ENCODE data around the gene CAPG.
"Not testable (repeated sequence)": the region's sequence is repeated elsewhere in the genome, so short reads cannot be mapped to it uniquely, and the experiment has no call there.

The CAPG gene, protein sequence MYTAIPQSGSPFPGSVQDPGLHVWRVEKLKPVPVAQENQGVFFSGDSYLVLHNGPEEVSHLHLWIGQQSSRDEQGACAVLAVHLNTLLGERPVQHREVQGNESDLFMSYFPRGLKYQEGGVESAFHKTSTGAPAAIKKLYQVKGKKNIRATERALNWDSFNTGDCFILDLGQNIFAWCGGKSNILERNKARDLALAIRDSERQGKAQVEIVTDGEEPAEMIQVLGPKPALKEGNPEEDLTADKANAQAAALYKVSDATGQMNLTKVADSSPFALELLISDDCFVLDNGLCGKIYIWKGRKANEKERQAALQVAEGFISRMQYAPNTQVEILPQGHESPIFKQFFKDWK

DNA sequence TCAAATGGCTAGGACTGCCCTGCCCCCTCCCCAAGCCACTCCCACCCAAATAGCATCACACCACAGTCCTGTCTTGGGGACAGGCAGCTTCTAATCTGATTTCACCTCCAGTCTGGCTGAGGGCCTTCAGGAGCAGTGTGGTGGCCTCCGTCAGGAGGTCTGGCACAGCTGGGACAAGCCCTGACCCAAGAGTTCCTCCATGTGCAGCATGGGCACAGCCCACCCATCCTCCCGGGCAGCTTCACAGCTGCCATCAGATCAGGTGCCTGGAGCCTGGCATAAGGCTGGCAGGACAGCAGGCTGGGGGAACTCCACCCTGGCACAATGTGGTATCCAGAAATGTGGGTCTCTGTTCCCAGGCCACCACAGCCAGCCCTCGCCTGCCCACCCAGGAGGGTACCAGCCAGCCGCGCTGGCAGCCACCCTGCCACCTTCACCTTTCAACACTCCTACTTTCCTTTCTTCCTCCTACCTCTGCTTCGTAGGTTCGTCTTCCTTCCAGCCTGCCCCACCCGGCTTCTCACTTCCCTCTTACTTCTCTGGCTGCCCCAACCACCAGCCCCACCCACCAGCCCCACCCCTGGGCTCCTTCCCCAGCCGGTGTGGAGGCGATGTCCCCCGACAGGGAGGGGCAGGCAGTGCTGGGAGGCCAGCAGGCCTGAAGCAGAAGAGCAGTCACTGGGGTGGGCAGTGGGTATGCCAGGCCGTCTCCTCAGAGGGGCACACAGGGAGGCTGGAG is at the start of gene CAPG:
Gene CAPG, minus strand, starts transcription at position 522 of the 739 bp plus-strand sequence. CDS start 8,221 bp downstream, outside the sequence.
- peak; percentile 92 for DNase-seq

DNA sequence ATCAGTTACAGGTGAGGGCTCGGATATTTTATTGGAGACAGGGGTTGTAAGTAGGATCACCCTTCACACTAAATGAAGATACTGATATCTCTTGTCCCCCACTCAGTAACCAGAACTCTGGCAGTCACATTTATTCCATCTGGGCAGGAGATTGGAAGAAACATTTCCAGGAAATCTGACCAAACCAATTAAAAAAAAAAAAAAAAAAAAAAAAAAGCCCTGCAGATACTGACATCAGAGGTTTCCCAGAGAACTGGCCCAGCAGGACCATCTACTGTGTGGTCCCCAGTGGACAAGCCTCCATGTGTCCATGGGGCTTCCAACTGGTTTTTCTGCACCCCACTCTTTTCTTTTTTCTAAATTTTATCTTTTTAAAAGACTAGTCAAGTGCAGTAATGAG is 49.6 kb upstream of the CAPG start:
- no peak for DNase-seq

DNA sequence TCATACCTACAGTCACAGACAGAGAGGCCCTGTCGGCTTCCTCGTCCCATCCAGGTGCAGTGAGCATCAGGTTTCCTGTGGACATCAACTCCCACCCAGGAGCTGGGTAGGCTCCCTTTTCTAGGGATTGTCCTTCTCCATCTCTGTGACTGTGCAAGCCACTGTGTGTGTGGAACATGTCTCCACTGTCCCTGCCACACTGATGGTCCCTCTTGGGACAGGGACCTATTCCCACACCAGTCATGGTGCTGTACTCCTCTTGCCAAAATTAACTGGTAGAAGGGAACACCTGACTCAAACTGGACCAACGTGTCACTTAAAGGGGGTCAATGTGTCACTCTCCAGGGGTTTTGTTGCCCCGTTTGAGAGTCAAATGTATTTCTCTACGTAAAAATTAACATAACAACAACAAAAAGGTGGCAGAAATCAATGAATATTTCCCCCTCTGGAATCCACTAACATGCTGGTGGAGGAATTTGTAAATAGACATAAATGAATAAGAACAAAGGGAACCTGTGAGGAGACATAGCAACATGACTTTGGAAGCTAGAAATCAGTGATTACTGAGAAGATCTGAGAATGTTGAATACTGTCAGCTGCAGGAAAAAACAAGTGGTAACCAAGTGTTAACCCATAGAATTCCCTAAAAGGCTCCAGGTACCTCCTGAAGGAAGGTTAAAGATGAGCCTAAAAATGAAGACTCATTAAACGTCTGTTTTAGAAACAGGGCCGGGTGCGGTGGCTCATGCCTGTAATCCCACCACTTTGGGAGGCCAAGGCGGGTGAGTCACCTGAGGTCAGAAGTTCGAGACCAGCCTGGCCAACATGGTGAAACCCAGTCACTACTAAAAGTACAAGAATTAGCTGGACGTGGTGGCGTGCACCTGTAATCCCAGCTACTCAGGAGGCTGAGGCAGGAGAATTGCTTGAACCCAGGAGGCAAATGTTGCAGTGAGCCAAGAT is 48.7 kb upstream of the CAPG start:
- no peak for DNase-seq

DNA sequence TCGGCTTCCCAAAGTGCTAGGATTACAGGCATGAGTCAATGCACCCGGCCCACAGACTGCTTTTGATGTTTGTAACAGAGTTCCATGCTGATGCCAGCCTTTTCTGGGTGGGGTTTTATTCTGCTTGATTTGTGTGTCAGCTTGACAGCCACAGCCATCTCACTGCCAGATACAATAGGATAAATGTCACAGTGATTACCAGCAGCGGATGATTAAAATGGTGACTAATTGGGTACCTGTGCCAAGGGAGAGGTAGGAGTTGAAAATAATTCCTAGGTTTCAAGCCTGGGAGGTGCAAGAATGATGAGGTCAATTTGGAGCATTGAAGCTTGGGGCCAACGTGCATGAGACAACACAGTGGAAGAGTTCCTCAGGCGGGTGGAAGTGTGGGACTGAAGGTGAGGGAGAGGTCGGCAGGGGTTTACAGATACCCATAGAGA is 47.7 kb upstream of the CAPG start:
- no peak for DNase-seq

DNA sequence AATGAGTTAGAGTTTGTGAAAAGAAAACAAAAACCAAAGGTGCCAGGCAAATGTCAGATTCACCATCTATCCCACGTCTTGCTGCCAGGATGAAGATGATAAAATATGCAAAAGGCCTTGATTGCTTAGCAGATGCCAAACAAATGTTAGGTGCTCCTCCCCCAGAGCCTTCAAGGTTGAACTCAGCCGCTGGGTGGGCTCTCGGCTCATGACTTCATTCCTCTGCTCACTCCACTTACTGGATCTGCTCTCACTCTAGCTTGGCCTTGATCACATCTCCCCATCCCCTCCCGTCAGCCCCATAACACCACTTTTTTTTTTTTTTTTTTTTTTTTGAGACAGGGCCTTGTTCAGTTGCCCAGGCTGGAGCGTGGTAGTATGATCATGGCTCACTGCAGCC is 46.9 kb upstream of the CAPG start:
- no peak for DNase-seq

DNA sequence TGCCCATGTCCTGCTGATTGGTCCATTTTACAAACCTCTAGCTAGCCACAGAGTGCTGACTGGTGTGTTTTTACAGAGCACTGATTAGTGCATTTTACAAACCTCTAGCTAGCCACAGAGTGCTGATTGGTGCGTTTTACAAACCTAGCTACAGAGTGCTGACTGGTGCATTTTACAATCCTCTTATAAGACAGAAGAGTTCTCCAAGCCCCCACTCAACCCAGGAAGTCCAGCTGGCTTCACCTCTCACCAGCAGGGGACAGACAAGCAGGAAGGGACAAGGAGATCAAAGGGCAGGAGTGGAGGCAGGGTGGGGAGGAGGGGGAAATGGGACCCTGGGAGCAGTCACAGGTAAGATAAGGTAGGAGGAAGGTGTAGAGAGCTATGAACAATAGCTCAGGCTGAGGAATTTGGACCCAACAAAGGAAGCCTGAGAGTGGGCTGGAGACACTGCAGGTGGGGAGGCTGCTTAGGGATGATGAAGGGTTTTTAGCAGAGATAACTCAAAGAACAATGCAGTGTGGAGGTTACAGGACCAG is 45.5 kb upstream of the CAPG start:
- no peak for DNase-seq

DNA sequence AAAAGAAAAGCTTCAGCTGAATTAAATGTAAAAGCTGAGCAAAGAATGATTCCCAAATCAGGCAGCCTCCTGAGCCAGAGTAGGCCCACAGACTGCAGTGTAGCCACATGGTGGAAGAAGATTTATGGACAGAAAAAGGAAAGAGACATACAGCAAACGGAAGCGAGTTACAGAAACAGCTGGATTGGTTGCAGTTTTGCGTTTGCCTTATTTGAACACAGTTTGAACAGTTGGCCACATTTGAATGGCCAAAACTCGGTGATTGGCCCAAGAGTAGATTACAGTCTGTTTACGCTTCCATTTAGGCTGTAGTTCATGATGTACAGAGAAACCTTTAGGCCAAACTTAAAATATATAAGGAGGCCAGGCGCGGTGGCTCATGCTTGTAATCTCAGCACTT is 43.4 kb upstream of the CAPG start:
- DNase-seq: peak; percentile 40

DNA sequence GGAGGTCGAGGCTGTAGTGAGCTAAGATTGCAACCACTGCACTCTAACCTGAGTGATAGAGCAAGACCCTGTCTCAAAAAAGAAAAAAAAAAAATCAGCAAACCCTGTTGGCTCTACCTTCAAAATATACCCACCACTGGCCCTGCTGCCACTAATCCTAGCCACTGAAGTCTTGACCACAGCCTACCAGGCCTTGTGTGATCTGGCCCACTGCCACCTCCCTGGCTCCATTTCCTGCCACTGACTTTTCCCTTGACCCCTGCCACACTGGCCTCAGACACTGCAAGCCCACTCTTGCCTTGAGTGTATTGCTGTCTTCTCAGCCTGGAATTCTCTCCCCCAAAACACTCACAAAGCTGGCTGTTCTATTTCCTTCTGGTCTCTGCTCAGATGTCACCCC is 42.1 kb upstream of the CAPG start:
- no peak for DNase-seq

DNA sequence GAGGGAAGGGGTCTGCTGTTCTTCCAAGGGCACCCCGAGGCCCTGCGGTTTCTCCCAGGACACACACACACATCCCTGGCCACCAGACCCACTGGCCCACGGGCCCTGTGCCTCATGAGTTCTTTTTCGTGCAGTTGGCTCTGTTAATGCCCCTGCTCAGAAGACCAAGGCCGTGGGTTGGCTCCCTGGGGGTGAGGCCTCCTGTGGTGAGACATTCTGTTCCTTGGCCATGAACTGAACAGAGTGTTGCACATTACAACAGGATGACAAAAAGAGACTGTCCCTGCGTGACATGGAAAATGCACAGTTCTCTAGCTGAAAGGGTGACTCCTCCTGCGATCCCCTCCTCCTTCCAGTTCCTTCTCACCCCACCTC is 39.0 kb upstream of the CAPG start:
- DNase-seq: no peak

DNA sequence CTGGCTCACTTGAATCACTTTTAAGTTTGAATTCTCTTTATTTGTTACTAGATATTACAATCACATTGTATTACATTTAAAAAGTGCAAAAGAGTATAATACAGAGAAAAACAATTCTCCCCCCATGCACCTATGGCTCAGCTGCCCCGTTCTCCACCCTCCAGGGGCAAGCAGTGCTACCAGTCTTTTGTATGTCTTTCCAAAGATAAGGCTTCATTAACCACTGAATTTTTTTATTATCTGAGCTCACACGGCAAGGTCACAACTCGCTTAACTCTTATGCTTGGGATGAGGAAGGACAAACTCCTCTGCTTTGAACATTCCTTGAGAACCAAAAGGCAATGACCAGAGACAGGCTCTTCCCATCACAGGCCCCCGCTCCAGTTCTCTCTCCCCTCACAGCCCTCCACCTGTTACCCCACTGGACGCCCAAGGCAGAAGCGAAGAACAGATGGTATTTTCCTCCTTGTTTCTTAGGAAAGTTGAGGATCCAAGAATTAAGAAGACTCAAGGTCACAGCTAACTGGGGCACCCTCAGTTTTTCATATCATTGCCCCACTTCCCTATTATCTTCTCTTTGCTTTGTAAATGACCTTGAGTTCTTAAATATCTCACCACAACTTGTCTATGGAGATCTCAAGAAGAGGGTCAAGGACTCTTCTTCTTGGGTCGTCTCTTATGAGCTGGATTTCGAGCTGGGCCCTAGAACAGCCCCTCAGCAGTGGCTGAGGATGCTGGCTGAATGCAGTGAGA is 38.5 kb upstream of the CAPG start:
- peak; percentile 56 for DNase-seq

DNA sequence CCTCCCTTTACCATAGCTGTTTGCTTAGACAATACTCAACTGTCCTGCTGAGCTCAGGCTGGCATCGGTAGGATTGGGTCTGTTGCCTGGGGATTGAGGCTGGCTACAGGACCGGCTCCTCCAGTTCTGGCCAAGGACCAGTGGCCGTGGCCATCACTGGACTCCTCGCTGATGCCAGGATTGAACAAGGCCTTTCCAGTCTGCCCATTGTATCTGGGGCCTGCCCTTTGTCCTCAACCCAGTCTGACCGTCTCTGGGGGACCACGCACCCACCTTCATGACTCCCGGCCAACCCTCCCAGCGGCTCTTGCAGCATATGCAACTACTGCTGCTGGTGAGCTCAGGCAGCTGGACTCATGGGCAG is 37.0 kb upstream of the CAPG start:
- DNase-seq: no peak

DNA sequence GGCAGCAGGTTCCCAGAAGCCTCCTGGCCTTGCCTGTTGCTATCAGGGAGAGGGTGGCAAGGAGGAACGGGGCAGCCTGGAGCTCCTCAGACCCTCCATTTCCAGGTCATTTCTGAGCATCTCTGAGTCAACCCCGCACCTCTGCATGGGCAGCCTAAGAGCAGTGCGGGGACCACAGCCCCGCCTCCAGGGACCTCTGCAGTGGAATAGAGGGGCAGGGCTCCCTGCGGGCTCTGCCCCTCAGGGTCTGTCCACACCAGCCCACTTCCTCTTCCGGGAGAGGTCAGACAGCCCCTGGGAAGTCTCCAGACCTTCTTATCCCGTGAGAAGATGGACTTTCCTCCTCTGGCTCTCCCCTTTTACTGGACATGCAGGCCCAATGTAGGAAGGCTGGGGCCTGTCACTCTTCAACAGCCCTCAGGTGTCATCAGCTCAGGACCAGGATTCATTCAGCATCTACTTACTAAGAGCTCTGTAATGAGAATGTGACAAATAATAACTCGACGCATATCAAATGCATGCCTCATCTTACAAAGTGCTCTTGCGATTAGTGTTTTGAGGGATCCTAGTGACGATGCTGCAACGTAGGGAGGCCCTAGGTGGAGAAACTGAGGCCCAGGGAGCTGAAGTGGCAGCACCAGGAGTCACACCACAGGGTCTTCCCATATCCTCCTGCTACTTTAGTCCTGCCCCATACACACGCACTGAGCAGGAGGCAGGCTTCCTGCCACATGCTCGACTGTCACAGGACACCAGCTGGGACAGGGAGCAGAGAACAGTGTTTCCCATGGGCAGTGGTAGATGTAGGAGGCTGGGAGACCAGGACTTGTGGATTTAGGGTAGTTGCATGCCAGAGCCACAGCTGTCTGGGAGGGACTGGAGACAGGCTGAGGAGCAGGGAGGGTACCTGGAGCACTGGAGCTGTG is 36.4 kb upstream of the CAPG start:
- no peak for DNase-seq

DNA sequence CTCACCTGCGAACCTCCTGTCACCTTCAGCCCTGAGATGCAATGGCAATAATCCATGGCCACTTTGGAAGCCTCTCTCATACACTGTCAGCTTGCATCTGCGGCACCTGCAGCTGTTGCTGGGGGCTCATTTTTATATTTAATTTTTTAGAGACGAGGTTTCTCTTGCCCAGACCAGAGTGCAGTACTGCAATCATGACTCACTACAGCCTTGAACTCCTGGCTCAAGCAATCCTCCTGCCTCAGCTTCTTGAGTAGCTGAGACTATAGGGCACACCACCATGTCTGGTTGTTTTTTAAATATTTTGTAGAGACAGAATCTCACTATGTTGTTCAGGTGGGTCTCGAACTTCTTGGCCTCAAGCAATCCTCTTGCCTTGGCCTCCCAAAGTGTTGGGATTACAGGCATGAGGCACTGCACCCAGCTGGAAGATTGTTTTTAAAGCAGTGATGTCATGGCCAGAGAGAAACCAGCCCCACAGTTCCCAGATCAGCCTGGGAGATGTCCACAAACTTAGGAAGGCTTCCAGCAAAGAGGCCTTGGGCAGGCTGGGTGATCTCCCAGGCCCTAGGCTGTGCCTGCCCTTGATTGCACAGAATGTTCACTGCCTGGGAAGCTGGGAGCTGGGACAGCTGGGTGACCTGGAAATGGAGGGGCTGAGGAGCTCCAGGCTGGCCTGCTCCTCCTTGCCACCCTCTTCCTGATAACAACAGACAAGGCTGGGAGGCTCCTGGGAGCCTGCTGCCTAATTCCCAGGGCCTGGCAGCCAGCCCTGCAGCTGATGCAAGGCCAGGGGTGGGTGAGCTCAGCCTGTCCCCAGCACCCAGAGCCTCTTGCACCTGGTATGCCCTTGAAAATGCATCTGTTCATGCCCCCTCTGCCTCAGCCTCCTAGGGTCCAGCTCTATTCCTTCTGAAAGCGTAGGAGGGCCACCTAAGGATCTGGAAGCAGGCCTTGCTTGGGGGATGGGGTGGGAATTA is 35.4 kb upstream of the CAPG start:
- DNase-seq: no peak

DNA sequence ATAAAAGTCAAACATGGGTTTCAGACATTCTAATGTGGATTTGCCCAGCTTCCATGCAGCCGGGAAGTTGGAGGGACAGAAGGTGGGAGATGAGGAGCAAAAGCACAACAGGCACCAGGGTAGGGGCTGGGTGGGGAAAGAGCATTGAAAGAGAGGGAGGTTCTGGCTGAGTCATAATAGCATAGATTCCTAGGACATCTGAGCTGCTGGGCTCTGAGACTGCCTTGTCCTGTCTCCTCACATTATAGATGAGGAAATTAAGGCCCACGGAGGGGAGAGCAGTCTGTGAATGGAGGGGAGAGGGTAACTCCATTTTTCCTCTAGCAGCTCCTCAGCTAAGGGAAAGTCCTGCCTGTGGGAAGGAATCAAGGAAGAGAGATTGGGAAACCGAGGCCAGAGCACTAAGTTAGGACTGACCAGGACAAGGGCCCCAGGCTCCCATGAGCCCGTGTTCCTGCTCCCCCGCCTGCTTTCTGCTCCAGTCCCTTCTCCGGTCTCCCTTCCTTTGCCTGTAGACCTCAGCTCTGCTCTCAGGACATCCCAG is 34.5 kb upstream of the CAPG start:
- no peak for DNase-seq

DNA sequence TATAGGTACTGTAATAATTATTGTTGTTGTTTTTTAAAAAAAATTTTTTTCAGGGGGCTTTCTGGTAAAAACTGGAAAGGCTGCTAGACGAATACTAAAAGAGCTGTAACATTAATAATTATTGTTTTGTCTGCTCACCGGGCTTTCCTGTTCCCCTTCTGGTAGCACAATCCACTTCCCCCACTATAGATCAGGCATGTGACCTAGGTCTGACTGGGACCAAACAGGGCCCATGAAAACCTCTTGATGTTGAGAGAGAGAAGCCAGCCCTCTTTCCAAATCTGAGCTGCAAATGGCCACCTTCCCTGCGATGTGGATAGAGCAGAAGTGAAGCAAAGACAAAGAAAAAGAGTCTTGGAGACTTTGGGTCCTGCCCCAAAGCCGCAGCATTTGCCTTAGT is 31.7 kb upstream of the CAPG start:
- DNase-seq: peak; percentile 48

DNA sequence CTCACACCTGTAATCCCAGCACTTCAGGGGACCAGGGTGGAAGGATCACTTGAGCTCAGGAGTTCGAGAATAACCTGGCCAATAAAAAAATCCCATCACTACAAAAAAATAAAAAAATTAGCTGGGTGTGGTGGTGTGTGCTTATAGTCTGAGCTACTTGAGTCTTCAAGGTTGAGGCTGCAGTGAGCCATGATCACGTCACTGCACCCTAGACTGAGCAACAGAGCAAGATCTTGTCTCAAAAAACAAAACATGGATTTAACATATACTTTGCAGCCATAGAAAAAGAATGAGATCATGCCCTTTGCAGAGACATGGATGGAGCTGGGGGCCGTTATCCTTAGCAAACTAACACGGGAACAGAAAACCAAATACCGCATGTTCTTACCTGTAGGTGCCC is 30.6 kb upstream of the CAPG start:
- DNase-seq: no peak

DNA sequence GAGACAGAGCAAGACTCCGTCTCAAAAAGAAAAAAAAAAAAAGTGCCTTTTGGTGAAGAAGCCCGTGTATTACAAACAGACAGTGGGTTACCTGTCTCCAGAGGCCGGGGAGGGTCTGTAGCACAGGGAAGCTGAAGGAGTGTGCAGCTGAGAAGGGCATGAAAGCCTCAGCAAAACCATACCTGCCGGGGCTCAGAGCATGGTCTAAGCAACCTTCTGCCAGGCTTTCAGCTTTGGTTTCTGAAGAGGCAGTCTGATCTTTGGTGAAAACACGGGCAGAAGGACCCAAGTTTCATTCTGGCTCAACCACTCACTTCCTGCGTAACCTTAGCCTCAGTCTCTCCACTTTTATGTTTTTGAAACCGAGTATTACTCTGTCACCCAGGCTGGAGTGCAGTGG is 29.8 kb upstream of the CAPG start:
- no peak for DNase-seq

DNA sequence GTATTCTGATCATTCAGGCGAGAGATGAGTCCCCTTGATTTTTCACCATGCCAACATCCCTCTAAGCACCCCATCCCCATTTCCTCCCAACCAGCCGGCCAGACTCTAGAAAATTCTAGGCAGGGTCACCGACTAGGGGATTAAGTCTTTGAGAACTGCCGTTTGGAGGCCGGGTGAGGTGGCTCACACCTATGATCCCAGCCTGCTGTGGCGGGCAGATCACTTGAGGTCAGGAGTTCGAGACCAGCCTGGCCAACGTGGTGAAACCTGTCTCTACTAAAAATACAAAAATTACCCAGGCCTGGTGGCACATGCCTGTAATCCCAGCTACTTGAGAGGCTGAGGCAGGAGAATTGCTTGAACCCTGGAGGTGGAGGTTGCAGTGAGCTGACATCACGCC is 29.4 kb upstream of the CAPG start:
- not testable (repeated sequence) for DNase-seq

DNA sequence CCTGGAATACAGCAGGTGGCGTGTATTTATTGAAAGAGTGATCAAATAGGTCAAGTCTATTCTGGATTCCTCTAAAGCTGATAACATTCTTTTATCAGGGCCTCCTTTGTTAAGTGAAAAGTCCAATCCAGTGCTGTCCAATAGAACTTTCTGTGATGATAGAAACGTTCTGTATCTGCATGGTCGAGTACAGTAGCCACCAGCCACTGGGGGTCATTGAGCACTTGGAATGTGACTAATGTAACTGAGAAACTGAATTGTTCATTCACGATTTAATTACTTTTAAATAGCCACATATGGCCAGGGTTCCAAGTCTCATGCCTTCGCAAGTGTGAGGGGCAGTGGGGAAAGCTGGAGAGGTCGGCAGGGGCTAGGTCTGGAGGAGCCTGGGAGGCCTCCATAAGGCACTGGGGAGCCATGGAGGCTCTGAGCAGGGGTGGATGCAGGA is 28.9 kb upstream of the CAPG start:
- no peak for DNase-seq
